ENCODE results near the gene WFDC10A. TPM values are rescaled to one million over a fixed set of nuclear protein-coding genes. Genes with fewer than 3 reads are reported as not detected.

Gene WFDC10A
- total and polyA plus RNA-seq, 8 donors: not detected

- Histone ChIP-seq H3K27ac (no peak overlapping the region), H3K36me3 (no peaks in the 10 kb centered on the region), H3K9me3 (peaks cover 0 to 9% of the 10 kb centered on the region in 2 donors), H3K4me3 (no peak overlapping the region), H3K27me3 (no peaks in the 10 kb centered on the region), H3K4me1 (no peaks in the 10 kb centered on the region)
- TF ChIP-seq CTCF (IDR thresholded peaks at IDR 0.05): no peak
- intact Hi-C loops (cut with DNase I): no loop called here
- DNase-seq (no peak), ATAC-seq (peak; percentile 33)
Observed at GRCh38 chr20:45611054-45611453, 18.5 kb upstream of the WFDC10A start.

GRCh38 chr20:45612314-45612713 is 17.2 kb upstream of the WFDC10A start:
- Histone ChIP-seq H3K27ac (no peak overlapping the region), H3K27me3 (no peaks in the 10 kb centered on the region), H3K9me3 (no peaks in the 10 kb centered on the region), H3K36me3 (no peaks in the 10 kb centered on the region), H3K4me3 (no peak overlapping the region), H3K4me1 (no peaks in the 10 kb centered on the region)
- intact Hi-C loops (cut with DNase I): no loop called here
- no peak for DNase-seq
- TF ChIP-seq CTCF (IDR thresholded peaks at IDR 0.05): no peak
- ATAC-seq: no peak

- no peaks in the 10 kb centered on the region for H3K27me3 ChIP-seq
- intact Hi-C loops (cut with DNase I): no loop called here
- ATAC-seq (no peak), DNase-seq (no peak)
- no peaks in the 10 kb centered on the region for H3K9me3 ChIP-seq
- no peaks in the 10 kb centered on the region for H3K4me1 ChIP-seq
- H3K27ac ChIP-seq: no peak overlapping the region
- H3K4me3 ChIP-seq: no peak overlapping the region
- no peaks in the 10 kb centered on the region for H3K36me3 ChIP-seq
- no peak for TF ChIP-seq CTCF (IDR thresholded peaks at IDR 0.05)
Observed at GRCh38 chr20:45617591-45617990, 11.9 kb upstream of the WFDC10A start.

- no peak overlapping the region for H3K27ac ChIP-seq
- ATAC-seq (no peak), DNase-seq (no peak)
- H3K36me3 ChIP-seq: no peaks in the 10 kb centered on the region
- H3K9me3 ChIP-seq: no peaks in the 10 kb centered on the region
- no peaks in the 10 kb centered on the region for H3K4me1 ChIP-seq
- intact Hi-C loops (cut with DNase I): no loop called here
- no peak overlapping the region for H3K4me3 ChIP-seq
- no peaks in the 10 kb centered on the region for H3K27me3 ChIP-seq
- TF ChIP-seq CTCF (IDR thresholded peaks at IDR 0.05): no peak
Observed at GRCh38 chr20:45621593-45621992, 7.9 kb upstream of the WFDC10A start.

GRCh38 chr20:45626540-45626939 is 3.0 kb upstream of the WFDC10A start:
- Histone ChIP-seq H3K4me1 (no peaks in the 10 kb centered on the region), H3K27ac (no peak overlapping the region), H3K4me3 (no peak overlapping the region), H3K9me3 (no peaks in the 10 kb centered on the region), H3K27me3 (no peaks in the 10 kb centered on the region), H3K36me3 (no peaks in the 10 kb centered on the region)
- no peak for ATAC-seq
- no peak for DNase-seq
- TF ChIP-seq CTCF (IDR thresholded peaks at IDR 0.05): no peak
- intact Hi-C loops (cut with DNase I): no loop called here
